ENCODE measurements around the gene EPPIN.
"Not testable (repeated sequence)": the region's sequence is repeated elsewhere in the genome, so short reads cannot be mapped to it uniquely, and the experiment has no call there.

EPPIN gene

DNA sequence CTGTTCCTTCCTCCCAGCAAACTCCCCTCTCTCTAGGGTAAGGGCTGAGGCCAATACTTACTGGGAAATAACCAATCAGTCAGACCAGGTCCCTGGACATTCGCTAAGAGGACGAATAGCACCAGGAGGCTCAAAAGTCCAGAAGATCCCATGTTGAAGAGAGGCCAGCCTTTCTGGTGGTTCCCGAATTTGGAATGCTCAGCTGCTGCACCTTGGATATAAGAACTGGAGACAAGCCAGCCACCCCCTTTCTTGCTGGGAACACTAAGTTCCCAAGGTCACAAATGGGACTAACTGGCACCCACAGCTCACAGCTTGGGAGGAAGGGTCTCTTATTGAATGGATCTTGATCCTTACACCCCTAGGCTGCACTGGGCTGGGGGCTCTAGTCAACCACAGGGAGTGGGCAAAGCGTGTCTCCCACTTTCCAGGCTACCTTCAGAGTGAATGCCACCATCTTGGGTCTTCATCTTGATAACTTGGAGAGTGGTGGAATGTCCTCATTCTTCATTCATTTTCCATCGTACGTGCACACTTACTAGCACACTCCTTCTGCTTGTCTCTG lies at the start of gene EPPIN:
TSS of gene EPPIN (minus strand) at position 196 of the 565 bp plus-strand sequence. CDS start at position 152, 44 bp downstream.
- no peak for DNase-seq

DNA sequence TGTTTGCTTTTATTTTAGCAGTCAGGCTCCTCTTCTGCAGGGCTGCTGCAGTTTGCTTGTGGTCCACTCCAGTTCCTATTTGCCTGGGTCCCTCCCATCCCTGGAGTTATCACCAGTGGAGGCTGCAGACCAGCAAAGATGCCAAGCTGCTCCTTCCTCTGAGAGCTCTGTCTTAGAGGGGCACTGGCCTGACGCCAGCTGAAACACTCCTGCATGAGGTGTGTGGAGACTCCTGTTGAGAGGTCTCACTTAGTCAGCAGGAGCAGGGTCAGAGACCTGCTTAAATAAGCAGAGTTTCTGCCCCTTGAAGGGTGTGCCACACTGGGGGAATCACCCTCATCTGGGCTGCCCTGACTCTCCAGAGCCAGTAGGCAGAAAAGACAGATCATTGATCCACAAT lies 48.0 kb upstream of the EPPIN start:
- DNase-seq, result no peak

DNA sequence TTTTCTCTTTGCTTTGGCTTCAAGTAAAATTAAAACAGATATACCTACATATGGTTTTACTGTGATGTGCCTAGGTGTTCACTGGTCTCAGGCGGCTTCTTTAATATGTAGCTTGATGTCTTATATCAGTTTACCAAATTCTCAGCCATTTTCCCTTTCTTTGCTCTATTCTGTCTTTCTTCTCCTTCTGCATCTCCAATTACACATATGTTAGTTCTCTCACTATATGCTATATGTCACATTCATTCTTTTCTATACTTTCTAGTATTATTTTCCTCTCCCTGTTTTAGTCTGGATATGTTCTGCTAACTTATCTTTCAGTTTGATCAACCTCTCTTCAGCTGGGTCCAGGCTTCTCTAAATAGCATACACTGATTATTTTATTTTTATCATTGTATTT lies 46.3 kb upstream of the EPPIN start:
- DNase-seq, result no peak

DNA sequence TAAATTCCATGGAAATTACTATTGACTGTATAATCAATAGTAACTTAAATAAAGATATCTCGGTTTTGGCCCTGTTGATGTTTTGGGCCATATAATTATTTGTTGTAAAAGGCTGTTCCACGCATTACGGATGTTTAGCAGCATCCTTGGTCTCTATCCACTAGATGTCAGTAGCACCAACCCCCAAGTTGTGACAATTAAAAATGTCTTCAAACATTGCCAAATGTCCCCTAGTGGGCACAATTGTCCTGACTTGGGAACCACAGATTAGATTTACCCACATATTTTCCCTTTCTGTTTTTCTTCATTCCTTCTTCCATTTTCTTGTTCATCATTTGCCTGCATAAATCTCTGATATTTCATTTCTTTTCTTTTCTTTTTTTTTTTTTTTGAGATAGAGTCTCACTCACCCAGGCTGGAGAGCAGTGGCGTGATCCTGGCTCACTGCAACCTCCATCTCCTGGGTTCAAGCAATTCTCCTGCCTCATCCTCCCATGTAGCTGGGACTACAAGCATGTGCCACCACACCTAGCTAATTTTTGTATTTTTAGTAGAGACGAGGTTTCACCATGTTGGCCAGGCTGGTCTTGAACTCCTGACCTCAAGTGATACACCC lies 45.5 kb upstream of the EPPIN start:
- peak; percentile 57 for DNase-seq

DNA sequence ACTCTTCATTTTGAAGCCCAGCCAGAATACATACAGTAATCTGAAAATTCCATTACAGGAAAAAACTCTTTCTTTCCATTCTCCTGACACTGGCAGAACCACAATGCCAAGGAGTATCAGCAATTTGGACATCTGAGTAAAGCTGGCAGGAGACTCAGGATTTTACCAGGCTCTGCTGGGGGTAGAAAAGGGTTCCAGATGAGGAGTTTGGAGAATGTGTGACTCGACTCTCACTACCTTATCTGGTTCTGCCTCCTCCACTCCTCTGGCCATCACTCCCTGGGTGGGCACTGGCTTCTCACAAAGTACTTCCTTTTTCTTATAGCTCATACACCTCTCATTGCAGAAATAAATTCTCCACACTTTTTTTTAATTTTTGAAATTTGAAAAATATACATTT lies 42.5 kb upstream of the EPPIN start:
- no peak for DNase-seq

DNA sequence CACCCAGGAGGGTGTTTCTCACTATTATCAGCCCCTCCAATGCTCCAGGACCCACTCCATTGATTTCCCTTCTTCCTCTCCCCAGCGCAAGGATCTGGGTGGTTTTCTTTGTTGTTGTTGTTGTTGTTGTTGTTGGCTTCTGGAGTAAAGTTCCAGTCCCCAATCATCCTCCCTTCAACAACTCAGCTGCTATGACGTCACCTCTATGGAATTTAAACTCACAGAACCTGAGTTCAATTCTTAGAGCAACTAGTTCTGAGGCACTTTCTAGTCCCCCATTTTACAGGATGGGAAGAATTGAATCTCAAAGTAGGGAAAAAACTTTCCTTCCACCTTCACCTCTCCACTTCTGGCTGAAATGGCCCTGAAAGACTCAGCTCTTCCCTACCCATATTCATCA lies 41.6 kb upstream of the EPPIN start:
- no peak for DNase-seq

DNA sequence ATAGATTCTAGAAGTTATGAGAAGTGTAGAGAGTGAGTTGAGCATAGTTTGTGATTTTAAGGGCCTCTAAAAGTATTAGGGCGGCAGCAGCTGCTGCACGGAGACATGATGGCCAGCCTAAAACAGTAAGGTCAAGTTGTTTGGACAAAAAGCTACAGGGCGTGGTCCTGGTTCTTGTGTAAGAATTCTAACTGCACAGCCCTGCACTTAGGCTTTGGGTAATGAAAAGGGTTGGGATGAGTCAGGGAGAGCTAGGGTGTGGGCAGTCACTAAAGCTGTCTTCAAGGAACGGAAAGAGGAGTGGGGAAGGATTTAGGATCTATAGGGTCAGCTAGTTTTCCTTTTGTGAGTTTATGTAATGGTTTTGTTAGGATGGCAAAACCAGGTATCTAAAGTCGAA lies 38.8 kb upstream of the EPPIN start:
- DNase-seq, result not testable (repeated sequence)

DNA sequence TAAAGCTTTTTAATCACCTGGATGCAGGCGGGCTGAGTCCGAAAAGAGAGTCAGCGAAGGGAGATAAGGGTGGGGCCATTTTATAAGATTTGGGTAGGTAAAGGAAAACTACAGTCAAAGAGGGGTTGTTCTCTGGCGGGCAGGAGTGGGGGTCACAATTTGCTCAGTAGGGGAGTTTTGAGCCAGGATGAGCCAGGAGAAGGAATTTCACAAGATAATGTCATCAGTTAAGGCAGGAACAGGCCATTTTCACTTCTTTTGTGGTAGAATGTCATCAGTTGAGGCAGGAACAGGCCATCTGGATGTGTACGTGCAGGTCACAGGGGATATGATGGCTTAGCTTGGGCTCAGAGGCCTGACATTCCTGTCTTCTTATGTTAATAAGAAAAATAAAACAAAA lies 37.1 kb upstream of the EPPIN start:
- not testable (repeated sequence) for DNase-seq

DNA sequence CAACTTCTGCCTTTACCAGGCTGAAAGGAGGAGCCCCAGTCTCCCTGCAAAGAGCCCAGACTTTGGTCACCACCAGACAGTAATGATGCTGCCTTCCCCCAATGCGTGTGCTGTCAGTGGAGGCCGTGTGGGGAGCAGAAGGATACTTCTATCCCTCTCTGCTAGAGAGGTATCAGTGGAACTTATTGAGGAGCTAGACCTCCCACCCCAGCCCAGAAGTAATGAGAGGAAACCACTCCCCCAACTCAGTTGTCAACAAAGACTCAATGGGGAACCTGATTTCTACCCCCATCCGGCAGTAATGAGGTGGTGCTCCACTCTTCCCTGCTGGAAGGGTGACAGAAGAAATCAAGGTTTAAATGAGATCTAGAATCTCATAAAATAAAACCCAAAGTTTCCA lies 36.3 kb upstream of the EPPIN start:
- DNase-seq, result no peak

DNA sequence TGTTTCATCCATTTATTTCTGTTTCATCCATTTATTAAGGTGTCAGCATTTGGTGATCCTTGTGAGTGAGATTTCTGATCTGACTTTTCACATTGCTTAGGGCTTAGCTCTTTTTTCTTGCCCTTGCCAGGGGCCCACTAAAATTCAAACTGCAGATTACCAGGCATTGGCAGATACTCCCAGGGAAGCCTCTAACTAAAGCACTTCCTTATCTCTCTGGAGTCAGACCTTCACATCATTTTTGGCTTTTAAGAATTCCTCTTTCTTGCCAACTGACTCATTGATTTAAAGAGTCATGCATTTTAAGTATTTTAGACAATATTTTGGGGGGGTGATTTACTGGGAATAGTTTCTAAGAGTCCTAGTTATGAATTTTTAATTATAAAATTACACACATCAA lies 34.5 kb upstream of the EPPIN start:
- DNase-seq, result no peak

DNA sequence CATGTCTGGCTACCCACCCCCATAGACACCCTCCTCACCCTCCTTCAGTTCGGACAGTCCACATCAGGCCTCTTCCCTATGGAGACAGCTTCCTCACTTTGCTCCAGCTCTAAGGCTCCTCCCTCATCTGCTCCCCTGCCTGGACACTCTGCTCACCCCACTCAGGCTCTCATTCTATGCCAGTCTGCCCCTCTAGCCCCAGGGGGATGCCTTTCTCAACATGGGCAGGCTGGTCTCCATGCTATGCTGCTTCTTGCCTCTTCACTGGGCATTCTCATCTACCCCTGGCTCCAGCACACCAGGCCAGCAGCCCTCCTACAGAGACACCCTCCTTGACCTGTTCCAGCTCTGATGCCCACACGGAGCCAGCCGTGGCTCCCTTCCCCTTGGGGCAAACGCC lies 32.0 kb upstream of the EPPIN start, which contains the start of gene WFDC8:
TSS of gene WFDC8 (minus strand) at position 101 of the 400 bp plus-strand sequence. CDS start at position 64, 37 bp downstream.
- no peak for DNase-seq

DNA sequence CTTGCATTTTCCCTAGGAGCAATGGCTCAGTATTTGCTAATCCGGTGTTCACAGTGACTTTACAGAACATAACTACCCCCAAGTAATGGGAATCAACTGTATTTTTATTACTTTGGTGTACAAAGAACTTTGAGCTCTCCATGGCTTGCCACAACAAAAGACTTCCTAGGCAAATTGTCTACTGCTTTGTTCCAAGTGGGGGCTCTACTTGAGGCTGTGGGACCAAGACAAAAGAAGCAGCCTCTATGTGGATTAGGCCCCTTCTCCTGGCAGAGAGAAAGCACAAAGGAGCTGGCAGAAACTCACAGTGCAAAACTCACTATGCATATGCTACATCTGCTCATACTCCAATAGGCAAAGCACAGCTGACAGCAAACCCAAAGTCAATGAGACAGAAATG lies 31.0 kb upstream of the EPPIN start:
- no peak for DNase-seq

DNA sequence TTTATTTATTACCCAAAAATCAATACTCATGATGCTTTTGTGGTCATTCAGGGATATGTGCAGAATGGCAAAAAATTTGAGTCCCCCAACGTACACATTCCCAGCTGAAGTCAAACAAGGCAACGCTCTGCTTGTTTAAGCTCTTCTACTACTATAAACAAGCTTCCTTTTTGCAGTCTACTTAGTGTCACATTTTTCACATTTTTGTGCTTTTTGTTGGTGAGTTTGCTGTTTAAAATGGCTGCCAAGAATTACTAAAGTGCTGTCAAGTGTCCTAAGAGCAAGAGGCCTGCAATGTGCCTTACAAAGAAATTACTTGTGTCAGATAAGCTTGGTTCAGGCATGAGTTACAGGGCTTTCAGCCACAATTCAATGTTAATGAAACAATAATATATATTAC lies 29.8 kb upstream of the EPPIN start:
- DNase-seq, result no peak

DNA sequence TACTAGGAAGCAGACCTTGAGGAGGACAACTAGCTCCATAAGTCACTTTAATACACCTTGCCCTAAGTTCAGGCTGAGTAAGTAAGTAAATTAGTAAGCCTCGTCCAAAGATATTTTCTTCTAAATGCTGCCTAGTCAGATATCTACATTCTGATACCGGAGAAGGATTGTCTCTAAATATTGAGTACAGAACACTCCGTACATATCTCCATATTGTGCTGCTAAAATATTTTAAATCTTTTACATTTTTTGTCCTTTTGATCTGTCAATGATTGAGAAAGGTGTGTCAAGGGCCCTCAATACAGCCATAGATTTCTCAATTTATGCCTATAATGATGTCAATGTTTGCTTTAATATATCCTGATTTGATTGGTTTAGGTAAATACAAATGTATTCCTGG lies 28.7 kb upstream of the EPPIN start:
- no peak for DNase-seq

DNA sequence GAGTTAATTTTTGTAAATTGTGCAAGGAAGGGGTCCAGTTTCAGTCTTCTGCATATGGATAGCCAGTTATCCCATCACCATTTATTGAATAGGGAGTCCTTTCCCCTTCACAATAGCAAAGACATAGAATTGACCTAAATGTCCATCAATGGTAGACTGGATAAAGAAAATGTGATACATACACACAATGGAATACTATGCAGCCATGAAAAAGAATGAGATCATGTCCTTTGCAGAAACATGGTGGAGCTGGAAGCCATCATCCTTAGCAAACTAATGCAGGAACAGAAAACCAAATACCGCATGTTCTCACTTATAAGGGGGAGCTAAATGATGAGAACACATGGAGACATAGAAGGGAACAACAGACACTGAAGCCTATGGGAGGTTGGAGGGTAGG lies 22.4 kb upstream of the EPPIN start:
- DNase-seq, result not testable (repeated sequence)

DNA sequence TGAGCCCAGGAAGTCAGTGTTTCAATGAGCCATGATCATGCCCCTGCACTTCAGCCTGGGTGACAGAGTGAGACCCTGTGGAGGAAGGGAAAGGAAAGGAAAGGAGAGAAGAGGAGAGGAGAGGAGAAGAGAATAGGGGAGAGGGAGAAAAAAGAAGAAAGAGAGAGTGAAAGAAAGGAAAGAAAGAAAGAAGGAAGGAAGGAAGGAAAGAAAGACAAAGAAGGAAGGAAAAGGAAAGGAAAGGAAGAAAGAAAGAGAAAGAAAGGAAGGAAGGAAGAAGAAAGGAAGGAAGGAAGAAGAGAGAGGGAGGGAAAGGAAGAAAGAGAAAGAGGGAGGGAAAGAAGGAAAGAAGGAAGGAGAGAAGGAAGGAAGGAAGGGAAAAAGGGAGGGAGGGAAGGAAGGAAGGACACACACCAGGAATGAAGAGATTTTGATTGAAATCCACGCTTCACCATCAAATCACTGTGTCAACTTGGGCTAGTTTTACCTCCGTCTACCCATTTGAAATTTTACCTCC lies 17.6 kb upstream of the EPPIN start:
- no peak for DNase-seq

DNA sequence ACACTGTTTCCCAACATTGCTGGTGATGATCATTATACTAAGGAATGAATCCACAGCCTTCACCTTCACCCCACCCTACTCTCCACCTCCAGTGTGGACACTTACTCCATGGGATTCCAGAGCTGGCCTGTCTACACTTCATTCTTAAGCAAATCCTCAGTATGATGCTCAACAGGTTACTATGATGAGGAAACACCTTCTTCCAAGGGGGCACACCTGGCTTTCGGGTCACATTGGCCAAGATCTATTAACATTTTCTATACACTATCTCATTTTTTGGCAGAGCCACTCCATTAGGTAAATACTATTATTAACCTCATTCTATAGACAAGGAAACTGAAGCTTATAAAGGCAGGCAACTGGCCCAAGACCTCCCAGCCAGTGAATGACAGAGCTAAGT lies 8.0 kb upstream of the EPPIN start:
- no peak for DNase-seq

DNA sequence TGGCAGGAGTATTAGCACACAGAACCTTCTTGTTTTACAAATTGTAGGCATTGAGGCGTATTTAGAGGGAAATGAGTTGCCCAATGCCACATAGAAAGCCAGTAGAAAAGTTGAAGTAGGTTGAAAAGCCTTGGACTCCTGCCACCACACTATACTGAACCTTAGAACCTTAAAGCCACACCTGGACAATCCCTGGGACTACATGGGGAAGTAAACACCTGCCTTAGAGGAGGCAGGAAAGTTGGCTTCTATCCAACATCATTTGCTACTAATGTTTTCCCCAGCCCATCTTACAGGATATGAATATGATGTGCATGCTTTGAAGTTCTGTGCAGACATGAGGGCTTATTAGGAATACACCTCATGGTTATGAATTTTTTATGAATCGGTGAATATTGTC lies 5.3 kb upstream of the EPPIN start:
- DNase-seq, result peak; percentile 4

DNA sequence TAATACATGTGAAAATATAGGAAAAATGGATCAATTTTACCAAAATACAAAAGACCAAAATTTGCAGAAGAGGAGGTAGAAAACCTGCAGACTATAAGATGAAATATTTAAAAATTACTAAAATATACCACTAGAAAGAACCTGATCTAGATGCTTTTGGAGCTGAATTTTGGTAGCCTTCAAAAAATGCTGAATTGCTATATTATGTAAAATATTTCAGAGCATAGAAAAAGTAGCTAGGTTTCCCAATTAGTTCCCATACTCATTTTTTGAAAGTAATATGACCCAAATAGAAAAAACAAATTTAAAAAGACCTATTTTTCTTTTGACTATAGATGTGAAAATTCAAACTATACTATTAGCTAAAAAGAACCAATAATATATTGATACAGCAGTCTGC lies 3.6 kb upstream of the EPPIN start:
- no peak for DNase-seq

DNA sequence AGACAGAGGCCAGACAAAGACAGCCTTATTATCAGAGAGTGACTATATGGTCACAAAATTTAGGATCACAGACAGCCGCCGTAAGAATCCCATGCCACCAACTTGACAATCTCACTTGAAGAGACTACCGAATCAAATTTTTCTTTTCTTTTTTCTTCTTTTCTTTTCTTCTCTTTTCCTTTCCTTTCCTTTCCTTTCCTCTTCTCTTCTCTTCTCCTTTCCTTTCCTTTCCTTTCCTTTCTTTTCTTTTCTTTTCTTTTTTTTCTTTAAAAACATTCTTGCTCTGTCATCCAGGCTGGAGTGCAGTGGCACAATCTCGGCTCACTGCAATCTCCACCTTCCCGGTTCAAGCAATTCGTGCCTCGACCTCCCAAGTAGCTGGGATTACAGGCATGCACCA lies 1.2 kb upstream of the EPPIN start:
- DNase-seq, result no peak

DNA sequence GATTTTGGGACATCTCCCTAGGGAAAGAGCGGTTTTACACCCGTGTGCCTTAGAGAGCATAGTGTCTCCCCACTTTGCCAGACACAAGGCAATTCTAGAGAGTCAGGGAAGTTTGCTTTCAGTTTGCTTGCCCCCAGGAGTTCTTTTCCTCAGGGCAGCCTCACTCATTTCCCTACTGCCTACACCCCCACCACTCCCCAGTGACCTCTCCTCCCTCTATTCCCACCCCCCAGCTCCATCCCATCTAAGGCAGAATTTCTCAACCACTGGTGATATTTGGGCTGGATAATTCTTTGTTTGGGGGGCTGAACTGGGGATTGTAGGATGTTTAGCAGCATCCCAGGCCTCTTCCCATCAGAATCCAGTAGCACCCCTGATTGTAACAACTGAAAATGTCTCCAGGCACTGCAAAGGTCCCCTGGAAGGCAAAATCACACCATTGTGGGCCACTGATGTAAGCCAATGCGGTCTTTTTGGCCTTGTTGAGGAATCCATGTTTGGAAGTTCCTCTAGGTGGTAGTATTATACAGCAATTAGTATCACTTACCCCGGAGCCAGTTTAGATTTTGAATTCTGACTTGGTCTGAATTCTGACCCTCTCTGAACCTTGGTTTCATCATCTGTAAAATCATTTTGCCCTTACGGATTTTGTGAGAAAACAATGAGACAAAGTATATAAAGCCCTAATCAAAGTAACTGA lies 1.3 kb downstream of the EPPIN start:
- peak; percentile 23 for DNase-seq

DNA sequence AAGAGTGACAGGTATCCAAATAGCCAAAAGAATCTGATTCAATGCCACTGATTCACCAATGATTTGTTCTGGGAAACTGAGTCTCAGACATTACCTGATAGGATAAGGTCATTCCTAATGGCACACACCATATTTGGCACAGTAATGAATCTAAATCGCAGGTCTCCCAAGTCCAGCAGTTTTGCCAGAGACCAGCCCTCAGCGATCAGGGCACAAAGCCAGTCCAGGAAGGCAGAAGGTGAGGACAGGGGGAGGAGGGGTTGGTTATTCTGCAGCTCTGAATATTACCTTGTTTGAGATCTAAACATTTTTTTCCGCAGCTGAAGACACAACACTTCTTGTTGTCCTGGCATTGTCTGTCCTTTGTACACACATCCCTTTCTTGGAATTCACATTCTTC lies 1.9 kb downstream of the EPPIN start:
- DNase-seq, result no peak

DNA sequence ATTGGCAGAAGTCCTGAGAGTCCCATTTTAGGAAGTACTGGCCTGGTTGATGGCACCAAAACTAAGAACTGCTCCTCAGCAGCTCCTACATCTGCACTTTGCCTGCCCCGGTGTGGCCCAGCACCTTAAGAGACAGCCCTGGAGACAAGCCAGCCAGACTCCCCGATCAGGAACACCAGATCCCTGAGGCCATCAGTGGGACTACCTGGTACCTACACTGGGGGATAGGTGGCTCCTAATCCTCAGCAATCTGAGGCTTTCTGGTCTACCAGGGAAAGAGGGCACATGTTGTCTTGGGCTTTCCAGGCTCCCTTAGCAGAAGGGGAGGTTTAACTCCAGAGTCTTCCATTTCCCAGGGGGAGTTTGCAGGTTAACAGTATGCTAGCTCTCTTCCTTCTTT lies 7.8 kb downstream of the EPPIN start, which contains the start of gene WFDC6:
TSS of gene WFDC6 (minus strand) at position 101 of the 400 bp plus-strand sequence. CDS start at position 26, 75 bp downstream.
- DNase-seq, result no peak

DNA sequence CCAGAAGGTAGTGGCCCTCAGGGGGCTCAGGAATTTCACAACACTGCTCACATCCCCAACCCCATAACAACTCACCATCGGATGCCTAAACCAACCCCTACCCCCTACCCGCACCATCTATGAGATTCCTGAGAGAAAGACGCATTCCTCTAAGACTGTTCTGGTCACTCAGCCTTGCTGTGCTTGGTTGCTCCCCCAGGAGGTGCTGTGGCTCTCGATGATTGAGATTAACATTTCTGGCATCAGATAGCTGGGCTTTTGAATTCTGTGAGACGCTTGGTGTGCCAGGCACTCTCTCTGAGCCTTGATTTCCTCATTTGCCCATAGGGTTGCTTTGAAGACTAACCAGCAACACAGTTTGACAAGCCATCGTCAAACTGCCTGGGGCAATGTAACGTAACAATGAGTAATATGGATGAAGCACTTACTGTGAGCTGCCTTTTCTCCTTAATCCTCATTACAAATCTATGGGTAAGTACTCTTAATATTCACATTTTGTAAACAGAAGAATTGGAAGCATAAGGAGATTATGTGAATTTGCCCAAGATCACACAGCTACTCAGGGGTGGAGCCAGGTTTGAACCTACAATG lies 8.9 kb downstream of the EPPIN start:
- DNase-seq, result no peak
